DOHH2 (cell line): ENCODE results near the gene INPP4B.

Experiments used
- CTCF ChIP-seq: fragments of 200-600 bp; sonication (generic); IDR thresholded peaks from one replicate; pipeline ENCODE4 v1.5.1; 2014; ENCODE audit warnings: antibody characterized with exemption, mild to moderate bottlenecking, low read depth, low read length; ENCODE audit not compliant: poor library complexity, severe bottlenecking
- EZH2phosphoT487 ChIP-seq: fragments of 200-600 bp; sonication (generic); IDR thresholded peaks from 2 replicates; pipeline ENCODE4 v1.6.1; 2017; ENCODE audit warnings: borderline replicate concordance, mild to moderate bottlenecking, antibody characterized with exemption, low read length, moderate library complexity, mixed read lengths

GRCh38 chr4:142443469-142443868, 402.6 kb downstream of the INPP4B start:
- TF ChIP-seq EZH2phosphoT487: no peak
- TF ChIP-seq CTCF: no peak
